Calu3 (cell line): ENCODE results near the gene TTLL11. TPM values are rescaled to one million over a fixed set of nuclear protein-coding genes. Genes with fewer than 3 reads are reported as not detected.

Source experiments
- BruUV-seq: library from RNA; stranded (reverse); fragments of 400-500 nt; replicated peaks from 2 replicates; lab custom pipeline; 2021; lab: Mats Ljungman, UMichigan
- CTCF ChIA-PET: fragments of 300-600 bp; sonication (Branson Sonifier 250); formaldehyde crosslinking; loops from one replicate; lab custom pipeline; 2022; ENCODE audit warnings: antibody characterized with exemption; lab: Charles Lee
- DNase-seq: peaks from one replicate; pipeline ENCODE4 v3.0.0; 2022
- H3K27ac Mint-ChIP-seq: one replicate; pipeline ENCODE4 v1.8.0; 2022; ENCODE audit warnings: mixed read lengths; ENCODE audit not compliant: unreplicated experiment
- H3K27me3 Mint-ChIP-seq: one replicate; pipeline ENCODE4 v1.8.0; 2022; ENCODE audit warnings: mixed read lengths; ENCODE audit not compliant: unreplicated experiment
- H3K36me3 Mint-ChIP-seq: one replicate; pipeline ENCODE4 v1.8.0; 2022; ENCODE audit warnings: mild to moderate bottlenecking, moderate library complexity, mixed read lengths; ENCODE audit not compliant: insufficient read depth, unreplicated experiment
- H3K4me1 Mint-ChIP-seq: one replicate; pipeline ENCODE4 v1.8.0; 2022; ENCODE audit warnings: mild to moderate bottlenecking, low read depth, mixed read lengths; ENCODE audit not compliant: unreplicated experiment
- H3K4me3 Mint-ChIP-seq: one replicate; pipeline ENCODE4 v1.8.0; 2022; ENCODE audit warnings: mild to moderate bottlenecking, low read depth, moderate library complexity, mixed read lengths; ENCODE audit not compliant: unreplicated experiment
- H3K9me3 Mint-ChIP-seq: one replicate; pipeline ENCODE4 v1.8.0; 2022; ENCODE audit warnings: low read depth, mixed read lengths; ENCODE audit not compliant: unreplicated experiment
- intact Hi-C: fragments of 100-400 bp; cut with micrococcal nuclease; formaldehyde crosslinking; loops from one replicate; pipeline ENCODE4 v1.10.0; 2022; ENCODE audit not compliant: unreplicated experiment
- total RNA-seq: library from RNA; stranded (reverse); gene quantifications from 2 replicates; pipeline ENCODE4 v1.2.3, GENCODE V29; 2022
- TF ChIP-seq, protein P1 (sequence below): fragments of 200-600 bp; IDR thresholded peaks from one replicate; pipeline ENCODE4 v1.8.0; 2022; ENCODE audit warnings: antibody characterized with exemption; ENCODE audit not compliant: unreplicated experiment

TTLL11 gene
- total RNA-seq, 1 experiment from 2014 or later: 10.5 TPM

DNA sequence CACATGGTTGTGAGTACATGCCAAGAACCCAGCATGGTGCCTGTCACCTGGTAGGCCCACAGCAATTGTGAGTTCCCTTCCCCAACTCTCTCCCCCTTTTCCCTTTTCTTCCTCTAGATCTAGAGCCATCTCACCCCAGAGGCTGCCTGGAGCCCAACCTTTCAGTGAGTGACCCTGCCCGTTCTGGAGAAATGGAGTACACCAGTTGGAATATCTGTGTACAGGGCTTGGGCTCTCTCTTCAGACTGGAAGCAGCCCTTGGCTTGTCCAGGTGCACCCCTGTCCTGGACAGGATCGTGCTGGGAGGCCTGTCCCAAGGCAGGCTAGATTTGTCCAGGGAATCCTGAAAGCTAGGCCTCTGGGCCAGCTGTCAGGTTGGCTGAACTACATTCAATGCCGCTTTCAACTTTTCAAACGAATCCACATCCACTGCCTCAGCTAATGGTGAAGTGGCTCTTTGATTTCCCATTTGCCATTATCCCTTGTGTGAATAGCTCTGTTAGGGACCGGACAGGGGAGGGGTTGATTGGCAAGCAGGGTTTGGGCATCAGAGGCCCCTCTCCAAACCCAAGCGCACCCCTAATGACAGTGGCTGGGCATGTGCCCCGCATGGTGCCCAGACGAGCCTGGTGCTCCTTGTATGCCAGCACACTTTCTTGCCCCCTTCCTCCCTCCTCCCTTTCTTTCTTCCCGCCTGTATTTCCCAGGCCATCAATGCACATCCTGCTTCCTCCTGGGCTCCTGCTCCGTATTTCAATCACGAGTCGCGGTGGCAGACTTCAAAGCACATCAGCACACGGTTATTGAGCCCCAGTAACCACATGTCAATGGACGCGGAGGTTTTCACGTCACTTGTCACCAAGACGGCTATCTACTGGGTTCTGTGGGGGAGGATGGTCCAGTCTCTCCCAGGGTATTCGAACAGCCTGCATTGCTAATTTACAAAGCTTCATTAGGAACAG, 230.5 kb downstream of the TTLL11 start:
- intact Hi-C loops: no loop called here
- Mint-ChIP-seq H3K27ac (no peak overlapping the region), H3K9me3 (no peaks in the 10 kb centered on the region), H3K4me1 (no peaks in the 10 kb centered on the region), H3K4me3 (no peak overlapping the region), H3K27me3 (no peaks in the 10 kb centered on the region), H3K36me3 (no peaks in the 10 kb centered on the region)
- no peak for DNase-seq
- CTCF ChIA-PET: no interaction called here
- no TSS peak for BruUV-seq
- TF ChIP-seq, protein P1, sequence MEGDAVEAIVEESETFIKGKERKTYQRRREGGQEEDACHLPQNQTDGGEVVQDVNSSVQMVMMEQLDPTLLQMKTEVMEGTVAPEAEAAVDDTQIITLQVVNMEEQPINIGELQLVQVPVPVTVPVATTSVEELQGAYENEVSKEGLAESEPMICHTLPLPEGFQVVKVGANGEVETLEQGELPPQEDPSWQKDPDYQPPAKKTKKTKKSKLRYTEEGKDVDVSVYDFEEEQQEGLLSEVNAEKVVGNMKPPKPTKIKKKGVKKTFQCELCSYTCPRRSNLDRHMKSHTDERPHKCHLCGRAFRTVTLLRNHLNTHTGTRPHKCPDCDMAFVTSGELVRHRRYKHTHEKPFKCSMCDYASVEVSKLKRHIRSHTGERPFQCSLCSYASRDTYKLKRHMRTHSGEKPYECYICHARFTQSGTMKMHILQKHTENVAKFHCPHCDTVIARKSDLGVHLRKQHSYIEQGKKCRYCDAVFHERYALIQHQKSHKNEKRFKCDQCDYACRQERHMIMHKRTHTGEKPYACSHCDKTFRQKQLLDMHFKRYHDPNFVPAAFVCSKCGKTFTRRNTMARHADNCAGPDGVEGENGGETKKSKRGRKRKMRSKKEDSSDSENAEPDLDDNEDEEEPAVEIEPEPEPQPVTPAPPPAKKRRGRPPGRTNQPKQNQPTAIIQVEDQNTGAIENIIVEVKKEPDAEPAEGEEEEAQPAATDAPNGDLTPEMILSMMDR: no peak

- peak; percentile 8 for DNase-seq
- H3K4me1 Mint-ChIP-seq: no peaks in the 10 kb centered on the region
- CTCF ChIA-PET: interaction anchor here (1.3 kb wide), 1 partner anchor 126 kb away, joined by 4 read pairs; no protein-coding TSS in a partner anchor
- no TSS peak for BruUV-seq
- no peak overlapping the region for H3K4me3 Mint-ChIP-seq
- H3K36me3 Mint-ChIP-seq: no peaks in the 10 kb centered on the region
- intact Hi-C loops: no loop called here
- no peaks in the 10 kb centered on the region for H3K9me3 Mint-ChIP-seq
- TF ChIP-seq, protein P1: peak; percentile 22
- H3K27ac Mint-ChIP-seq: no peak overlapping the region
- no peaks in the 10 kb centered on the region for H3K27me3 Mint-ChIP-seq
Observed at GRCh38 chr9:121861501-121862180, 231.5 kb downstream of the TTLL11 start.

- no peaks in the 10 kb centered on the region for H3K36me3 Mint-ChIP-seq
- DNase-seq: no peak
- intact Hi-C loops: no loop called here
- TF ChIP-seq, protein P1: no peak
- no TSS peak for BruUV-seq
- H3K4me3 Mint-ChIP-seq: no peak overlapping the region
- no peak overlapping the region for H3K27ac Mint-ChIP-seq
- no peaks in the 10 kb centered on the region for H3K9me3 Mint-ChIP-seq
- CTCF ChIA-PET: interaction anchor here (1.3 kb wide), 1 partner anchor 125 kb away, joined by 4 read pairs; no protein-coding TSS in a partner anchor
- H3K27me3 Mint-ChIP-seq: no peaks in the 10 kb centered on the region
- H3K4me1 Mint-ChIP-seq: no peaks in the 10 kb centered on the region
Observed at GRCh38 chr9:121860744-121861143, 232.4 kb downstream of the TTLL11 start.

DNA sequence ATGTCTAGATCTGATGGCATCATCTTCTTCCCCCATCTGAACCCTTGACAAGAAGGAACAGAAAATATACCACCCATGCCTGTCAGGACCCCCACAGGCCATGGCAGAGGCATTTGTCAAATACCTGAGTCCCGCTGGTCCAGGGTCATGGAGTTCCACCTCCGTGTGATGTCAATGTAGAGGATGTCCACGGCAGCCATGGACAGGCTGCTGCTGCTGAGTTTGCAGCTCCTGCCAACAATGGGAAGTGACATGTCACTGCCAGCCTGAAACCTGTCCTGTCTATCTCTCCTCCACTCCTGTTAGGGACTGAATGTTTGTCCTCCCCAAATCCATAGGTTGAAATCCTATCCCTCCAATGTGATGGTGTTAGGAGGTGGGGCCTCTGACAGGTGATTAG, 232.9 kb downstream of the TTLL11 start:
- H3K36me3 Mint-ChIP-seq: no peaks in the 10 kb centered on the region
- no peaks in the 10 kb centered on the region for H3K27me3 Mint-ChIP-seq
- H3K9me3 Mint-ChIP-seq: no peaks in the 10 kb centered on the region
- H3K4me1 Mint-ChIP-seq: no peaks in the 10 kb centered on the region
- intact Hi-C loops: no loop called here
- CTCF ChIA-PET: interaction anchor here (1.3 kb wide), 1 partner anchor 125 kb away, joined by 4 read pairs; no protein-coding TSS in a partner anchor
- no TSS peak for BruUV-seq
- DNase-seq: no peak
- TF ChIP-seq, protein P1: no peak
- H3K4me3 Mint-ChIP-seq: no peak overlapping the region
- no peak overlapping the region for H3K27ac Mint-ChIP-seq
